Fibroblast of skin of abdomen (primary cell): ENCODE results near the gene PCSK6.
"Not testable (repeated sequence)": the region's sequence is repeated elsewhere in the genome, so short reads cannot be mapped to it uniquely, and the experiment has no call there.

Experiments used
- DNase-seq: peaks from one replicate; pipeline ENCODE4 v3.0.0-alpha.2; 2013

PCSK6 gene

DNA sequence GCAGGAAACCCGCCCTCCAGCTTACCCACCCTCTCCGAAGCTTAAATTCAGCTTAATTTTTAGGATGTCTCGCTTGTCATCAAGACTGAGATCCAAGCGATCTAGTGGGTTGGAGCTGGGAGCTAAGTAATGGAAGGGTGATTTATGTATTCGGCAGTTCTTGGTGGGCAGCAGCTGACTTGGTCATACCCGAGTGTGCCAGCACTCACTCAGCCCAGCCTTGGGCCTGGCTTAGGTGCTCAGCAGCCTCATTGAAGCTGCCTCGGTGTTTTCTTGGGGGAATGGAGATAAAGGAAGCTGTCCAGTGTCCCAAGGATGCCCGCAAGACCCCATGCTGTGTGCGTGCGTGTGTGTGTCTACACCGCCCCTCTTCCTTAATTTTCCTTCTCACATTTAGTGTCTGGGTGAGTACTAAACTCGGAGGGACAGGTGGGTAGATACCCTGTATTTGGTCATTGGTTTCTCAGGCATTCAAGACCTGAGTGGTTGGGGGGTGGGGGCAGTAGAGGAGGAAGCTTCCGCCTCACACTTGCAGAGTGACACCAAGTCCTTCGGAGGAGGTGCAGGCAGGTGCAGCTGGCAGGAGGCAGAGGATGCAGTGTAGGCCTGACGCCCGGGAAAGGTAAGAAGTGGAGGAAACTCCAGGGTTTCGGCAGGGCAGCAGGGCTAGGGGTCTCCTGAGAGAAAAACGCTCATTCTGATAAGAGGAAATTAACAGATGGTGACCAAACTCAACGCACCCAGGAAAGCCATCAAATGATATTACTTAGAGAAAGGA, 92.8 kb downstream of the PCSK6 start:
- no peak for DNase-seq

DNA sequence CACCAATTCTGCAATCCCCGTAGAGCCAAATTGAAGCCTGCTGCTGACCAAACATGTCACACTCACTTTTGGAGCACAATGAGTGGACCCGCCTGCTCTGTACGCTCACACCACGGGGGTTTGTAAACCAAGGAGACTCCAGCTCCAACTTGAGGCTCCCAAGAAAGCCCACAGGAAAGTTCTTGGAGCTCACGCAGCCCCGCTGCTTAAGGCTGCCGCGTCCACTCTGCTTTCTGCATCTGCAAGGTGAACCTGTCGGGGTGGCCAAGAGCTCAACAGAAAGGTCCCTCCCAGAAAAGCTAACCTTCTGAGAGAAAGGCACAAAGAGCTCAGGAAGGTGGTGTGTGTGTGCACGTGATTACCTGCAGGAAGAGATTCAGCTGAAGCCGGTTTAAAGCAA, 94.9 kb downstream of the PCSK6 start:
- DNase-seq, result no peak

DNA sequence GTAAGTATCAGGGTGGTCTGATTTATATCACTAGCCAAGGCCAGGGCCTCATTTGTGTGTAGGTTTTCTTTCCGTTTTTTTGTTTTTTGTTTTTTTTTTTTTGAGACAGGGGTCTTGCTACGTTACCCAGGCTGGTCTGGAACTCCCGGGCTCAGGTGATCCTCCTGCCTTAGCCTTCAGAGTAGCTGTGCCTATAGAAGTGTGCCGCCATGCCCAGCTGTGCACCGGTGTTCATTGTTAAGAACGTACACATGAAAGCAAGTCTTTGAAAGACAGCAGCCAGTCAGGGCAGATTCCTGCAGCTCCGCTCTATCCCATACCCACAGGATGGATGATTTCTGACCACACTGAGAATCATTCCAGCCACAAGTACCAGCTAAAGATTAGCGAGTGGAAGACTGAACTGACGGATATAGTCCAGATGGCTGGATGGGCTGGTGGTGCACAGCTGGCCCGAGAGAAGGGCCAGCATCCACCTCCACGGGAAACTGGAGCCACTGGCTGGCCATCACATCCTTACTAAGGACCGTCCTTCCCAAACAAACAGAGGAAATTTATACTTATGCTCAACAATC, 95.4 kb downstream of the PCSK6 start:
- DNase-seq, result no peak

DNA sequence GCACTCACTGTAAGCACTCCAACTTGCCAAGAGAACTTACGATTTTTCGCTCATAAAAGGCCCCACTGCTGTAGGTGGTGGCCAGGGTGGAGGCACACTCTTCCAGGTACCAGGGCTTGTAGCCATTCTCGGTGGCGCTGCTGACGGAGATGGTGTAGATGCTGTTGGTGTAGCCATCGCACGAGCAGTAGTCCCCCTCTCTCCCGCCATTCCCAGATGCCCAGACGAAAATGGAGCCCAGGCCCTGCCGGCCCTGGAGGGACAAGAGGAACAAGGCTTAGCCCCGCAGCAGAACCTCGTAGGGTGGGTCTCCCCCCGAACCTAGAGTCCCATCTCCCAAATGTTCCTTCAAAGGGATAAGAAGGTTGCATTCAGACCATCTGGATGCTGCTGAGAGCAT, 96.3 kb downstream of the PCSK6 start:
- DNase-seq, result no peak

DNA sequence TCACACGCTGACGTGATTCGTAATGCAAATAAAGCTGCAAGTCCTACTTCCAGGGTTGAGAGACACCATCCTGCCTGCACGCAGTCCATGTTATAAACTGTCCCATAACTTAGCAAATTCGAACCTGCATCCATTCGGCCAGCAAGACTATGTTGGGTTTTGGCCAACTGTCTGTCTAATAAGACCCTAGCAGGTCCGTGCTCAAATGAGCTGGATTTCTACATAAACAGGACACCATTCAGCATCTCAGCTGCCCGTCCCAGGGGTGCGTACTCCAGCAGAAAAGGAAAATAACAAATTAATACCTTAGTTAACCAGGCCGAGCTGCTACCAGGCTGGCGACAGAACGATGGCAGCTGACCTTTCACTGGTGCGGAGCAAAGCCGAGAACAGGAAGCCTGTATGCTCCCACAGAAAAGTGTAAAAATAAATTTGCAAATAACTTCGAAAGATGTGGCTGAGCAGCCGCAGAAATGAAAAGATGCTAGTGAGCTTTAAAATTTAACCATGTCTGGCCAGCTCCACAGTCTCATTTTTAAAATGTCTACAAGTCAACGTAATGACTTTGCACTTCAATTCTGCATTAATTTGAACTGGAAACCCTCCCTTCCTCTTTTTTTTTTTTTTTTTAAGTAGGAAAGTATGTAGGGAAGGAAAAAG, 97.4 kb downstream of the PCSK6 start:
- DNase-seq, result no peak

DNA sequence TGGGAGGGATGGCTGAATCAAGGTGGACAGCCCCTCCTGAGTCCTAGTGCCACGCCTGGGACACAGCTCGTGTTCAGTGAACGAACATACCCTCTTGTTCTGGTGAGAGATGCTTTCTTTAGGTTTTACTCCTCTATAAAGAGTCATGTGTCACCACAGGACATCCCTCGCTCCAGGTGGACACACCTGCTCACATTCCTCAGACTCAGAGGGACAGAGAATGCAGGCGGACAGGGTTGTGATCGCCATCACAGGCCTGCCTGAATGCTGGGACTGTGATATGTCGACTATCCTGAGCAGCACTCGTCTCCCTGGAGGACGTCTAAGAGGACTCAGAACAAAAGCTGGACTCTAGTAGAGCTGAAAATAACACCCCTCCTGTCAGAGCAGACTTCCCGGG, 98.1 kb downstream of the PCSK6 start:
- no peak for DNase-seq

DNA sequence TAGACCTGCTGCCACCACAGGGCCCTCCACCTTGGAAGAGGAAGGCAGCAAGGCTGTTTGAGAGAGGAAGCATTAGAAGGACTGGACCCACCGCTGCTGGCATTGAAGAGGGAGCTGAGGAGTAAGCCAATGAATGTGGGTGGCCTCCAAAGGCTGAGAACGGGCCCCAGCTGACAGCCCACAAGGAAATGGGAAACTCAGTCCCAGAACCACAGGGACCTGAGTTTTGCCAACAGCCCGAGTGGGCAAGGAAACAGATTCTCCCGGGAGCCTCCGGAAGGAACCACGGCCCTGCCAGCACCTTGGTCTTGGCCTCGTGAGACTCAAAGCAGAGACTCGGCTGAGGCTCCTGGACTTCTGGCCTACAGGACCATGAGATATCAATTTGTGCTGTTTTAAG, 99.0 kb downstream of the PCSK6 start:
- DNase-seq, result no peak

DNA sequence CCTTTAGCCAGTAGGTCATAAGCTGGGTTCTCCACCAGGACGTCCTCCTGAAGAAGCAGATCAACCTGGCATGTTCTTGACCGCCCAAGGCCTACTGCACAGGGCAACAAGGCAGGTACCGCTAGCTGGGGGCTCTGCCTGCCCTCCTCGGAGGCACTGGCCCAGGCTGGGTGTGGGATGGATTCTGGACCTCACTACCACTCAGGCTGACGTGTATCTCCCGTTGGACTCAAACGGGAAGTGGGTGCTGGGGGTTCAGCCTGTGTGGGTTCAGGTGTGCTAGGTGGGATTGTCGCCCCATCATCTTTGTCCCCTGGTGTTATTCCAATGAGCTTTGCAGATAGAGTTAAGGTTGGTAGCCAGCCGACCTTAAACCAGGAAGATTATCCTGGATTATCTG, 99.4 kb downstream of the PCSK6 start:
- DNase-seq, result no peak

DNA sequence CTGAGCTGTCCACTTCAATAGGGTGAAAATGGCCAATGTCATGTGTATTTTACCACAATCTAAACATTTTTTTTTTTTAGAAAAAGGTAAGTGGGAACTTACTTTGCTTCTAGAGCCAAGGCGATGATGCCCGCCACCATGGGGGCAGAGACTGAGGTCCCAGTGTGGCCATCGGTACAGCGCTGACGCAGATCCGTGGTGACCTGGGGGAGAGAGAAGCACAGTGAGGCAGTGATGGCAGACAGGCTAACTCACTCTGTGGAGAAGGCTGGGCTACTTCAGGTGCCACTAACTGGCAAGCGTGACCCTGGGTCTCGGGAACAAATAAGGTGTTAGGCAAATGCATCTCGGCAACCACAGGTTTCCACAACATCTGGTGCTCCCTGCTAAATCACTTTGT, 100.1 kb downstream of the PCSK6 start:
- DNase-seq, result no peak

DNA sequence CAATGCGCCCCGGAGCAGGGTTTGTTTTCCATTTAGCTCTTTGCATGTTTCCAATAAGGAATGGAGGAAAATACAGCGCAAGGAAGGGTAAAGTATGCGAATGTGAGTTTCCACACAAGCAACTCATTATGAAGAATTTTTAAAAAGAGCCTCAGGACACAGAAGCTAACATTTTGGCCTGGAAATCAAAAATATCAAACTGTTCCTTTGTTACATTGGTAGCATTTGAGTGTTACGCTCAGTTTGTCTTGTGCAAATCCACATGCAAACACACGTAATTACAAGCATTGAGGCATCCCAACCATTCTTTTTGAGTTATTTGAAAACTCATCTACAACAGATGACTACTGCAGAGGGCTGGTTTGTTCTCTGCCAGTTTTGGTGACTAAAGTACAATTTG, 101.5 kb downstream of the PCSK6 start:
- no peak for DNase-seq

DNA sequence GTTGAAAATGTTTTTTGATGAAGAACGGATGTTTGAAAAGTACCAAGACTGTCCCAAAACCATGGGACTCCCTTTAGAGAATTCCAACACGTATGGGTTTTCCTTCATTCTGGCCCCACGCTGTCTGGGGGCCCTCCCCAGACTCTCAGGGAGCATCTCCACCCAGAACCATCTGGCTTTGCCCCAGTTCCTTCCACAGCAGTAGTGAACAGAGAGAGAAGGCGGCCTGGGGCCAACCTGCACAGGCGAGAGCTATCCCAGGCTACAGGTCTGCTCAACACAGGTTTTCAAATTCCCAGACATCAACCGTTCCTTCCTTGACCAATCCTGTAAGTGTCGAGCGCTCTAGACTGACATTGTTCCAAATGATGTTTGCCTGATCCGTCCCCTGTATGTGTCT, 101.9 kb downstream of the PCSK6 start:
- no peak for DNase-seq

DNA sequence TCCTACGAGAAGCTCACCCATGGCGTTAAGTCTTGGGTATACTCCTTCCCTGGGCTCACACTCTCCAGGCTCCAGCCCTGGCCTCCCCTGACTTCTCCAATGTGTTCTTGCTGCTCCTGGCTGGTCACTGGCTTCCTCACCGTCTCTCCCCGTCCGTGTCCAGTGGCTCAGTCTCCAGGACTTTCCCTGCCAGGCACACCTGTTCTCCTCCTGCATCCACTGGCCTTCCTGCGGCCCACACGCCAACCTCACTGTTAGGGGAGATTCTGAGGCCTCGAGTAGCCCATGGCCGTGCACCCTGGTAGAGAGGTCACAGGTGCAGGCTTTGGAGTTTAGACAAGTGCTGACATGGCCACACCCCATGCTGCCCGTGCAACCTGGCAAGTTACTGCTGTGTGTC, 102.5 kb downstream of the PCSK6 start:
- no peak for DNase-seq

DNA sequence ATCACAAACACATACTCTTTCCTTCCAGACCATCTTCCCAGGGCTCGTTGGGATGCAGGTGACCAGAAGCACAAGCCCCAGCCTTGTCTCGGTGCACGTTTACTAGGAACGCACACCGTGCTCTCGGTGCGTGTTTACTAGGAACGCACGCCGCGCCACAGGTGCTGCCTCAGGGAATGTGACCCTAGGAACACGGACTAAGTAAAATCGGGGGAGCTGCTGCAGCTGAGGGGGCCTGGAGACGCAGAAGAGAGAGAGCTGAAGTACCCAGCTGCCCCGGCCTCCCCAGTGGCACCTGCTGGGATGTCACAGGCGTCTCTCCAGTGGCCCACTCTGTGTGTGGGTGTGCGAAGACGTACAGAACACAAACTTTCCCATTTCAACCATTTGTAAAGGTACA, 103.5 kb downstream of the PCSK6 start:
- DNase-seq, result no peak

DNA sequence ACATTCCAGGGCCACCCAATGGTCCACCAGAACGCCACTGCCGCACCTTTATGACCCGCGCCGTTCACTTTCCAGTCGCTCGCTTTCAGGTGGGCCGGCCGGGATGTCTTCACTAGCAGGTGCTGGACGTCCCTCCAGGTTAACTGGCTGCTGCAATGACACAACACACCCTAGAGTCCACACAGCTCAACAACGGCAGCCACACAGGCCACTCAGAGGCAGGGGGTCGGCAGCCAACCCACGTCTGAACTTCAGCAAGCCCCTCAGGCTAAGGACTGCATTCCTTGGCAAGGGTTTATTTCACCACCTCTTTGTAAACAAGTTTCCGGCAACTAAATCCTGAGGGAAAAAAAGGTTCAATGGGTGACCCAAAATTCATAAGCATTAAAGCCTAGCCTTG, 105.2 kb downstream of the PCSK6 start:
- DNase-seq, result no peak

DNA sequence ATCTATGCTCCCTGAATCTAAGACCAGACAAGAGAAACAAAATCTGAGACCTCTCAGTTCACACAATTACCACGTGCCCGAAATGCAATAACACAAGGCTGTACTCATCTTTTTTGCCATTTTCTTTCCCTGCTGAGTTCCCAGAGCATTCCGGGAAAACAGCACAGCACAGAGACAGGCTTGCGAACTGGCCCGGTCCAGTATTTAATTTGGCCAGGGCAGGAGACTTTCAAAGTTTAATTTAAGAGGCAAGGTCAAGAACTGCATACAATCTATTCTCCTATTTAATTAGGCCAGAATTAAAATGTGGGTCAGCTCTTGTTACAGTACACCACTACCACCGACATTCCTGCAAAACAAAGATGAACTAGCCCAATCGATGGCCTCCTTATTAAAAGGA, 107.0 kb downstream of the PCSK6 start:
- DNase-seq, result no peak

DNA sequence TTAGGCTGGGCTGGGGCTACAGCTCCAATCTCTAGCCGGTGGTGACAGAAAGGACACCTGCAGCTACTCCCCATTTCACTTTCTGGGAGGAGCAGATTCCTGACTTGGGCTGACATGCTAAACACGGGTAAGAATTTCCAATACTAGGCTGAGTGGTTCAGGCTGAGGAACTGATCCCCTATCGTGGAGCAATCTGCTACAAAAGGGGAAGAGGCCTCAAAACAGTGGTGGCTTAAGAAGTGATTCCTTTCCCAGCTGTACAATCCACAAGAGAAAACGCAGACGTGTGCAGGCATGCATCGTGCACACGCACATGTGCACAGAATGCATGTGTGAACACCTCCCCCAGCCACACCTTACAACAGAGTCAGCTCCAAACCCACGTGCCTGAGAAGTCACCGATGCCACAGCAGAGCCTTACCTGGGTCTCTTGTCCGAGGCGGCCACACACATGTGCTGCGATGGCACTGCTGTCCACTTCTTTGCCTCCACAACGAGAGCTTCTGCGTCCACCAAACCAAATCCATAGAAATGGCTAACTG, 107.8 kb downstream of the PCSK6 start:
- DNase-seq, result no peak

DNA sequence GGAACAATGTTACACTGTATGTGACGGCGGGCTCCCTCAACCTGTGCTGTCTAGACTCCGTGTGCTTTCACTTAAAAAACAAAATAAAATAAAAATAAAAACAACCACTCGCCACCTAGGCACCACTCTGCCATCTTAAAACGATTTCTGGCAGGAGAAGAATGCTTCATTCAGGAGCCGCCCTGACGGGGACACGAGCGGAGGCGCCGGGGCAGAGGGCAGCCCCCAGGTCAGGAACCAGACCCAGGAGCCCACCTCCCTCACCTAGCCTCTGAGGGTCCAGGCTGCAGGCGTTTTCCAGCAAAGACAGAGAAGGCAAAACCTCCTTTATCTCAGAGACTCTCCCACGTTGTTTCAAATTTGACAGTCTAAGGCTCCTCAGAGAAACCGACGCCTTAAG, 109.4 kb downstream of the PCSK6 start:
- DNase-seq, result no peak

DNA sequence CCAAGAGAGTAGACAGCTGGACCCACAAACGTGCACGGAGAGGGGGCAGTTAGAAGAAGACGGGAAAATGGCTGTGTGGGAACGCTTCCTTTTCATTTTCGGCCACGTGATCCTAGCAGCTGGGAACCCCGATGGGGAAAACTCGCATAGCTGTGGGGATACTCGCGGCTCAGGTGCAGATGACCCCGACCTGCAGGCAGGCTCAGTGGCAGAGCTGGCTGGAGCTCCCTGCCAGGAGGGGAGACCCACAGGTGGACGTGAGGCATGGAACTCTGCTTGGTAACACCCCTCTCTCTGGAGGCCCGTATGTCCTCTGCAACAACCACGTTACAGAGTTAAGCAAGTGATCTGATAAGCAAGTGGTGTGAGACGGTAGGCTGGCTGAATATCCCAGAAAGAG, 109.9 kb downstream of the PCSK6 start:
- DNase-seq, result no peak

DNA sequence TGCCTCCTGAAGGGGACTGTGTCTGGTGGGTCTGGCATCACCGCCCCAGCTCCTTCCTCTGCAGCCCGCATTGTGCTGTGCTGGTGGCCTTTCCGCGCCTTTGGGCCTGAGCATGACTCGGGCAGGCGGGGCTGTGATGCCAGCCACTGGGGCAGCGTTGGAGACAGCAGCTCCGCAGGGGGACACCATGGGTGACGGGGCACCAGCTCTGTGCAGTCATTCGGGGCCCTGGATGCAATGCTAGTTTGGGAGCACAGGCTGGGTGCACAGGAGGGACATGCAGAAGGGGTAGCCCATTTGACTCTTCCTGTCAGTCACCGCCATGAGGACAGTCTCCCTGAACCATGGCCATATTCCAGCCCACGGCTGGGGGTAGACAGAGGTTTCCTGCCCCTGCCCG, 110.6 kb downstream of the PCSK6 start:
- DNase-seq, result no peak

DNA sequence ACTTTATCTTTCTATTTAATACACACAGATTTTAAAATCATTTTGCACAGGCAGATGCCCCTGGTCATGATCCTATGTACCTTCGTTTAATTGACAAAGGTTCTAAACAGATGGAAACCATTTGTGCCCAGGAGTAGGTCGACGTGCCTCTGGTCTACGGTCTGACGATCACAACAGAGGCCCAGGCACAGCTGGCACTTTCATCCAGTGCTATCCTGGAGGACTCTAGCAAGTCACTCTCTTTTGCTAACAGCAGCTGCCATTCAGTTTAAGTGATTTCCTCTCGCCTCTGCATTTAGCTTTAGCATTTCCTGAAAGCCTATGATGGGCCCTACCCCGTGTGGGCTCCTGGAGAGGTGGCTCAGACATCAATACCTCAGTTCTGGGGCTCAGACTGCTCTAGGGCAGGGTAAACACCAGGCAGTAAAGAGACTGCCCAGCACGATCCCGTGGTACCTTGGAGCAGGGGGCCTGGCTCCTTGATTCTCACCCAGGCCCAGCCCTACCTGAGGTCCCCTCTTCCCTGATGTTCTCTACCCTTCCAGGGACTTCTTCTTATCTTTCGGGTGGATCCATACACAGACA, 111.2 kb downstream of the PCSK6 start:
- no peak for DNase-seq

DNA sequence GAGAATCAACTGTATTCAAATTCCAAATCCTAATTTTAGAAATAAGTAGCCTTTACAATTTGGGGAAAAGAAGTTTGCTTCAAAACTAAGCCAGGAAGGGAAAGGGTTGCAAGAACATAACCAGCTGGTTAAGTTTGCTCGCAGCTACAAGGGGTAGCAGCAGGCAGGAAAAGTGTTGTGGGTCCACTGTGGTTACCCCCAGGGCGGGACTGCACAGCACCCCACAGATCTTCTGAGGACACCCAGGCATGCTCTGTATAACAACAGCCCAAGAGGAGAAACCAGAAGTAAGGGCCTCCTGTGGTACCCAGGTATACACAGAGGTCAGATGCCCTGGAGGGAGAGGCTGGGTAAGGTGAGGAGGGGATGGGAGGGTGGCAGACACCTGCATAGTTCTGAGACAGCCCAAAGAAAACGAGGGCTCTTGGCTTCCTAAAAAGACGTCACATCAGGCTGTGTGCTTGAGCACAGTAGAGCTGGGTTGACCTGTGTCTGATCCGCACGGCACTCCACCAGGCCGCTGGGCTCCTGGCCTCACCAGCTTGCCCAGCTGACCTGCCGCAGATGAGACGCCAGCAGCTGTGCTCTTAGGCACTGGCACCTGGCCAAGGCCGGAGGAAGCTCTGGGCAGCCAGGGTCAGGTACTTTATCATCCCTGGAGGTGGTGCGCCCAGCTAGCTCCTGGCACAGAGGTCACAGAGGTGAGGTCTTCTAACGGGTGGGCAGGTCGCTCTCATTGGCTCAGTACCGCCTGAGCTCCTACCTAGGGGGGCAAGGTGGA, 112.7 kb downstream of the PCSK6 start:
- no peak for DNase-seq

DNA sequence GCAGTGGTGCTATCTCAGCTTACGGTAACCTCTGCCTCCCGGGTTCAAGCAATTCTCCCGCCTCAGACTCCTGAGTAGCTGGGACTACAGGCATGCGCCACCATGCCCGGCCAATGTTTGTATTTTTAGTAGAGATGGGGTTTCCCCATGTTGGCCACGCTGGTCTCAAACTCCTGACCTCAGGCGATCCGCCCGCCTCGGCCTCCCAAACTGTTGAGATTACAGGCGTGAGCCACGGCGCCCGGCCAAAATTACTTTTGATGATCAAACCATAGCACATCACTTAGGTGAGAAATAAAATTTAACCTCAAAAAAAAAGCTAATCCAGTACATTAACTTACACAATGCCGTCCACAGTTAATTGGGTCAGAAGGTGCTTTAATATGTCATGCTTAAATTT, 114.5 kb downstream of the PCSK6 start:
- not testable (repeated sequence) for DNase-seq

DNA sequence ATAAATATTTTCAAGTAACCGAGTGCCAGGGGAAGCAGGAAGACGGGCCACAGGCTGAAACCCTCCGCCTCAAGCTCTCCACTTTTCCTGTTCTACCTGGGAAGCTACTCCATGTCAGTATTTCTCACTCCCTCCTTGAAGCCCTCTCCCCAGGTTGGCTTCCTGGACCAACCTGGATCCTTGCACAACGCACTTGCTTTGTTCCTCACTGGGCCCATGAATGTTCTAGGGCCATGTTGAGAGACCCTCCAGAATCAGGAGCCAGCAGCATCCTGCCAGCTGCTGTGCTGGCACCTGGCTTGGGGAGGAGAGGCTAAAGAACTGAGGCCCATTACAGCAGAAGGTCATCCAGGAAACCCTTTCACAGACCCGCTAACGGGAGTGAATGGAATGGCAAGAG, 115.2 kb downstream of the PCSK6 start:
- no peak for DNase-seq
